OCI-LY7 (cell line): ENCODE results near the gene ZFHX3. TPM values are rescaled to one million over a fixed set of nuclear protein-coding genes. Genes with fewer than 3 reads are reported as not detected.

ENCODE experiments used
- BruUV-seq: library from RNA; stranded (reverse); fragments of 400-500 nt; replicated peaks from 2 replicates; lab custom pipeline; 2021; lab: Mats Ljungman, UMichigan
- CTCF ChIA-PET: fragments of 300-600 bp; sonication (Branson Sonifier 250); formaldehyde crosslinking; loops from one replicate; lab custom pipeline; 2022; ENCODE audit warnings: antibody characterized with exemption; ENCODE audit not compliant: unreplicated experiment; lab: Charles Lee
- POLR2A ChIA-PET: fragments of 300-600 bp; sonication (Branson Sonifier 250); formaldehyde crosslinking; loops from one replicate; lab custom pipeline; 2022; ENCODE audit warnings: antibody characterized with exemption; lab: Charles Lee
- DNase-seq: peaks from one replicate; pipeline ENCODE4 v3.0.0-alpha.2; 2015; ENCODE audit warnings: low spot score
- H2AFZ ChIP-seq: fragments of 200-600 bp; sonication (generic), shearing (Covaris generic); 2 replicates; pipeline ENCODE4 v1.6.1; 2014; ENCODE audit warnings: mild to moderate bottlenecking, antibody characterized with exemption, low read length, moderate library complexity
- H3K27ac ChIP-seq: fragments of 200-600 bp; sonication (generic); 2 replicates; pipeline ENCODE4 v1.5.1; 2014; ENCODE audit warnings: mixed run types, low read depth, mild to moderate bottlenecking, moderate library complexity, low read length, inconsistent platforms; ENCODE audit not compliant: poor library complexity, severe bottlenecking
- H3K36me3 ChIP-seq: fragments of 200-600 bp; sonication (generic); 2 replicates; pipeline ENCODE4 v1.6.1; 2014; ENCODE audit warnings: mild to moderate bottlenecking, antibody characterized with exemption, low read length, moderate library complexity, mixed read lengths; ENCODE audit not compliant: insufficient read depth
- H3K4me1 ChIP-seq: fragments of 200-600 bp; sonication (generic); 2 replicates; pipeline ENCODE4 v1.5.1; 2014; ENCODE audit warnings: mild to moderate bottlenecking, low read length; ENCODE audit not compliant: insufficient read depth, poor library complexity, severe bottlenecking
- H3K4me2 ChIP-seq: fragments of 200-600 bp; sonication (generic); 2 replicates; pipeline ENCODE4 v1.6.1; 2014; ENCODE audit warnings: mild to moderate bottlenecking, low read length
- H3K4me3 ChIP-seq: fragments of 200-600 bp; sonication (generic); 2 replicates; pipeline ENCODE4 v1.5.1; 2014; ENCODE audit warnings: mild to moderate bottlenecking, low read depth, low read length; ENCODE audit not compliant: poor library complexity, severe bottlenecking
- H3K79me2 ChIP-seq: fragments of 200-600 bp; sonication (generic); 2 replicates; pipeline ENCODE4 v1.6.1; 2016; ENCODE audit warnings: low read depth, mild to moderate bottlenecking, low read length, moderate library complexity, mixed read lengths; ENCODE audit not compliant: insufficient read depth
- H3K9me2 ChIP-seq: fragments of 200-600 bp; sonication (generic); 2 replicates; pipeline ENCODE4 v1.6.1; 2016; ENCODE audit warnings: mild to moderate bottlenecking, low read length, mixed read lengths; ENCODE audit not compliant: insufficient read depth
- H3K9me3 ChIP-seq: fragments of 200-600 bp; sonication (generic); 2 replicates; pipeline ENCODE4 v1.6.1; 2014; ENCODE audit warnings: mild to moderate bottlenecking, mixed run types, low read length, mixed read lengths
- H4K20me1 ChIP-seq: fragments of 200-600 bp; sonication (generic); 2 replicates; pipeline ENCODE4 v1.6.1; 2014; ENCODE audit warnings: mild to moderate bottlenecking, antibody characterized with exemption, low read length, moderate library complexity, mixed read lengths; ENCODE audit not compliant: insufficient read depth
- CTCF ChIP-seq: fragments of 200-600 bp; sonication (generic); conservative IDR thresholded peaks from 2 replicates; pipeline ENCODE4 v1.5.1; 2014; ENCODE audit warnings: mild to moderate bottlenecking, antibody characterized with exemption, low read length, moderate library complexity, mixed read lengths
- EZH2phosphoT487 ChIP-seq: fragments of 200-600 bp; sonication (generic); IDR thresholded peaks from 2 replicates; pipeline ENCODE4 v1.6.1; 2018; ENCODE audit warnings: low read depth, borderline replicate concordance, mild to moderate bottlenecking, mixed run types, antibody characterized with exemption, low read length, moderate library complexity, mixed read lengths
- intact Hi-C: fragments of 100-400 bp; cut with micrococcal nuclease; formaldehyde crosslinking; loops from one replicate; pipeline ENCODE4 v1.10.0; 2022; ENCODE audit not compliant: unreplicated experiment
- total RNA-seq, 2 experiments: library from RNA; depleted of rRNA in 1 of 2; stranded (reverse); fragments of >200 nt in 1 of 2; shearing (Covaris generic) in 1 of 2; gene quantifications; 2 replicates each; pipeline ENCODE4 v1.2.3, GENCODE V29; 2014 to 2022

Gene ZFHX3
- total RNA-seq, 2 experiments from 2014 or later = 1.3 to 6.2 TPM

- Histone ChIP-seq H3K4me3 (no peak overlapping the region), H3K9me3 (no peaks in the 10 kb centered on the region), H3K4me1 (no peaks in the 10 kb centered on the region), H3K27ac (no peak overlapping the region), H3K9me2 (no peaks in the 10 kb centered on the region), H3K36me3 (no peaks in the 10 kb centered on the region), H2AFZ (no peak overlapping the region), H3K79me2 (no peaks in the 10 kb centered on the region), H4K20me1 (no peaks in the 10 kb centered on the region), H3K4me2 (no peak overlapping the region)
- BruUV-seq = no TSS peak
- POLR2A ChIA-PET = interaction anchor here (0.9 kb wide), 1 partner anchor 9 kb away, joined by 3 read pairs; no protein-coding TSS in a partner anchor
- no peak for DNase-seq
- intact Hi-C loops = no loop called here
- CTCF ChIA-PET = no interaction called here
- TF ChIP-seq CTCF = no peak
- TF ChIP-seq EZH2phosphoT487 = no peak
Measured at GRCh38 chr16:72911971-72912370, 136.0 kb downstream of the ZFHX3 start.

GRCh38 chr16:72910875-72911274 is 137.1 kb downstream of the ZFHX3 start:
- H3K4me2 ChIP-seq = no peak overlapping the region
- no TSS peak for BruUV-seq
- POLR2A ChIA-PET = no interaction called here
- H3K27ac ChIP-seq = no peak overlapping the region
- H3K4me3 ChIP-seq = no peak overlapping the region
- DNase-seq = no peak
- no peaks in the 10 kb centered on the region for H3K4me1 ChIP-seq
- CTCF ChIA-PET = no interaction called here
- H3K79me2 ChIP-seq = no peaks in the 10 kb centered on the region
- TF ChIP-seq CTCF (no peak), EZH2phosphoT487 (no peak)
- H3K36me3 ChIP-seq = no peaks in the 10 kb centered on the region
- H3K9me2 ChIP-seq = no peaks in the 10 kb centered on the region
- intact Hi-C loops = no loop called here
- H4K20me1 ChIP-seq = no peaks in the 10 kb centered on the region
- H3K9me3 ChIP-seq = no peaks in the 10 kb centered on the region
- H2AFZ ChIP-seq = no peak overlapping the region

- no peak for DNase-seq
- H3K27ac ChIP-seq = no peak overlapping the region
- POLR2A ChIA-PET = interaction anchor here (0.6 kb wide), 2 partner anchors 454 to 747 kb away, joined by 5 to 6 read pairs; no protein-coding TSS in a partner anchor
- no peaks in the 10 kb centered on the region for H3K9me2 ChIP-seq
- no peaks in the 10 kb centered on the region for H3K4me1 ChIP-seq
- no peak overlapping the region for H3K4me2 ChIP-seq
- BruUV-seq = no TSS peak
- CTCF ChIA-PET = no interaction called here
- no peak overlapping the region for H3K4me3 ChIP-seq
- no peaks in the 10 kb centered on the region for H4K20me1 ChIP-seq
- H3K36me3 ChIP-seq = no peaks in the 10 kb centered on the region
- no peak overlapping the region for H2AFZ ChIP-seq
- TF ChIP-seq CTCF (no peak), EZH2phosphoT487 (no peak)
- intact Hi-C loops = no loop called here
- no peaks in the 10 kb centered on the region for H3K9me3 ChIP-seq
- H3K79me2 ChIP-seq = no peaks in the 10 kb centered on the region
Measured at GRCh38 chr16:72910381-72910780, 137.5 kb downstream of the ZFHX3 start.
